SK-N-MC (cell line): ENCODE measurements around the gene PDPR.
"Not testable (repeated sequence)": the region's sequence is repeated elsewhere in the genome, so short reads cannot be mapped to it uniquely, and the experiment has no call there.

Experiments used
- DNase-seq: peaks from one replicate; pipeline ENCODE4 v3.0.0-alpha.2; 2011; ENCODE audit warnings: low read depth, low spot score
- H3K27ac ChIP-seq: fragments of 200-600 bp; sonication (generic); 2 replicates; pipeline ENCODE4 v1.5.1; 2016; ENCODE audit warnings: mixed run types
- H3K36me3 ChIP-seq: fragments of 200-600 bp; sonication (generic); 2 replicates; pipeline ENCODE4 v1.6.1; 2017; ENCODE audit warnings: antibody characterized with exemption, low read length, mixed read lengths; ENCODE audit not compliant: insufficient read depth
- H3K4me3 ChIP-seq: fragments of 200-600 bp; sonication (generic); 2 replicates; pipeline ENCODE4 v1.5.1; 2016
- H3K9ac ChIP-seq: fragments of 200-600 bp; sonication (generic); 2 replicates; pipeline ENCODE4 v1.8.0; 2017; ENCODE audit warnings: mixed run types, mixed read lengths; ENCODE audit not compliant: insufficient read length
- H3K9me3 ChIP-seq: fragments of 200-600 bp; sonication (generic); 2 replicates; pipeline ENCODE4 v1.6.1; 2017; ENCODE audit warnings: low read depth, mild to moderate bottlenecking, antibody characterized with exemption, low read length, moderate library complexity, mixed read lengths

The PDPR gene

DNA sequence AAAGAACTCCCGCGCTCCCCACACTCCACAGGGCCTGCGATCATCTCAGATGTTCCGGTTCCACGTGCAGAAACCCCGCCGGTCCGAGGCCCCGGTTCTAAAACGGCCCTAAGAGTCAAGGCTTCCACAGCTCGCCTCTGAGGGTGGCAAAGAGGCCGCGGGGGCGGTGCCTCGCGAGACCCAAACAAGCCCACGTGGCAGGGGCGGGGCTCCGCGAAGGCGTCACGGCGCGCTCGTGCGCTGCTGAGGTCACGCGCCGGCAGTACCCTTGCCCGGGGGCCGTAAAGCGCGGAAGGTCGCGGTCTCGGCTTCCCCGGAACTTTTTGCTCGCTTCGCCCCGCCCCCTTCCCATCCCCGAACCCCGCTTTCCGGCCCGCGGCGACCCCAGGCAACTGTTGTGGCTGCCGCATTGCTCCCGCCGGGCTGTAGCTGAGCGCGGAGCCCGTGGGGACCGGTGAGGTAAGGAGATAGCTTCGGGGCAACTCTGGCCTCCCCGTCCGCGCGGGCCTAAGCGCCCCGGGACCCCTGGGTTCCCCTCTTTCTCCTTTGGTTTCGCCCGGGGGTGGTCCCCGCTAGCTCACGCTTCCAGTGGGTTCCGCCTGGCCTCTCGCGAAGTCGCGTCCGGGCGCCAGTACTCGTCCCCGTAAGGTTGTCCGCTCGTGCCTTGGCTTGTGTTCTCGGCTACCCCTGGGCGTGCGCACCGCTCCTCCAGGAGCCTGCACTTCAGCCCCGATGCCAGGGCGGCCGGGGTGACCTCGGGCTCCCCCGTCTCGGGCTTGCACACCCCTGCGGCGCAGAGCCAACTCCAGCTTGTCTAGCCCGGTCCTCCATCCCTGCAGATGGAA is at the start of gene PDPR:
Gene PDPR, plus strand, starts transcription at position 351 of the 845 bp plus-strand sequence. CDS start 6,161 bp downstream, outside the sequence.
- H3K9ac ChIP-seq = peak within 1 kb of the TSS; percentile 55
- not testable (repeated sequence) for H3K9me3 ChIP-seq, H3K27ac ChIP-seq, H3K36me3 ChIP-seq
- DNase-seq = peak; percentile 5
- H3K4me3 ChIP-seq = peak within 1 kb of the TSS; percentile 74

DNA sequence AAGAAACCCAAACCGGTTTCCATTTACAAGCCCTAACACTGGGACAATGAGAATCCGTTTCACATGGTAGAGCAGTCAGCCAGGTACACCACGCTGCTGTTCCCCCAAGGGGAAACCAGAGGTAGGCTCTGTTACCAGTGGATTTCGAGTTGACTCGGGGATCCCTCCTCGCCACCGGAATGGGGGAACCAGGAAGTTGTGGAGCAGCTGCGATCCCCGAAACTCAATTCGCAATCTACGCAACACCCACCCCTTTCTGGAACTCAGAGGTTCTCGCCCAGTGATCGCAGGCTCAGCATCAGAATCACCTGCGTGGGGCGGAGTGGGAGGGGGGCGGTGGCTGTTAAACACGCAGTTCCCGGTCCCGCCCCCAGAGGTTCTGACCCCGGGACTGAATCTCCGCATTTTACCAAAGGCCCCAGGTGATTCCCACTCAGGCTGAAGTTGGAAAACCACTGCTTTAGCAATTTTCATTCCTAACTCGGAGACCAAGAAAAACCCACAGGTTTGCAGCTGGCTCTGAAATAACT is 49.2 kb upstream of the PDPR start:
- not testable (repeated sequence) for DNase-seq, H3K27ac ChIP-seq, H3K9me3 ChIP-seq, H3K9ac ChIP-seq, H3K36me3 ChIP-seq
- H3K4me3 ChIP-seq = peak overlapping the region; percentile 71

GRCh38 chr16:70065376-70065745 is 48.8 kb upstream of the PDPR start:
- H3K9ac ChIP-seq, H3K36me3 ChIP-seq, H3K27ac ChIP-seq, DNase-seq, H3K9me3 ChIP-seq: not testable (repeated sequence)
- H3K4me3 ChIP-seq = peak overlapping the region; percentile 71

- H3K9ac ChIP-seq, H3K9me3 ChIP-seq, DNase-seq, H3K36me3 ChIP-seq, H3K27ac ChIP-seq: not testable (repeated sequence)
- peak overlapping the region; percentile 71 for H3K4me3 ChIP-seq
Observed at GRCh38 chr16:70065746-70066658, 48.1 kb upstream of the PDPR start.

- DNase-seq, H3K9ac ChIP-seq, H3K9me3 ChIP-seq, H3K36me3 ChIP-seq, H3K4me3 ChIP-seq, H3K27ac ChIP-seq: not testable (repeated sequence)
Observed at GRCh38 chr16:70066751-70067150, 47.4 kb upstream of the PDPR start.

DNA sequence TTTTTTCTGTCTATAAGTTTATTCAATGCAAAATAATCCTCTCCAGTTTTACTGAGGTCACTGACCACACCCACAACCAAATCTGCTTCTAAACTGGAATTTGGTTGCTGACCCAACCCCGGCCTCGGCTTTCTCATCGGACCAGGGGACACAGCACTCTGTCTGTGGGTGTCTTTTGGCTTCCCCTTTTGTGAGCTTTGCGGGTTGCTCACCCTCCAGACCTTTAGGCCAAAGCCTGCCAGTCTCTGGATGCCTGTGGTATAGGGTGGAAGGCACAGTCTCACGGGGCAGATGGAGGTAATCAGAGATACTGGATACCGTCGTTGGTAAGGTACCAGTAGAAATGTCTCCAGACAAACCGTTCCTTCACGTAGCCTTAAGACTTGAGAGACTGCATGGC is 35.1 kb upstream of the PDPR start:
- DNase-seq, H3K4me3 ChIP-seq, H3K9ac ChIP-seq, H3K27ac ChIP-seq, H3K9me3 ChIP-seq, H3K36me3 ChIP-seq: not testable (repeated sequence)

DNA sequence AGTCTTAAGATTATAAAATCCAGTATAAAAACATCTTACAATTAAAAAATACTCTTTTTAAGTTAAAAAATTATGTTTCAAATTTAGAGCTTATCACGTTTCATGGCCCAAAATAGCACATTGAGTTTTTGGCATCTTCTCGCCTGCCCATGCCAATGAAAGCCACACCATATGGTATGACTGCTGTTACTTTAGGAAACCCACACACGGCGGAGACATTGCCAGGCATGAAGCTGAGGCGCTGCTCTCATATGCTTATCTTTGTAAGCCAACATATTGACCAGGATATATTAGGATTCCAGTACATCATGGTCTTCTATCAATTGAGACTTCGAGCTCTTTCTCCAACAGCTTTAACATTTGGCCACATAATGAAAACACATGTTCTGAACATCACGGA is 32.9 kb upstream of the PDPR start:
- not testable (repeated sequence) for H3K9ac ChIP-seq, H3K4me3 ChIP-seq, H3K9me3 ChIP-seq, DNase-seq, H3K36me3 ChIP-seq, H3K27ac ChIP-seq

- DNase-seq, H3K27ac ChIP-seq, H3K9ac ChIP-seq, H3K4me3 ChIP-seq, H3K36me3 ChIP-seq, H3K9me3 ChIP-seq: not testable (repeated sequence)
Observed at GRCh38 chr16:70083931-70084330, 30.2 kb upstream of the PDPR start.

DNA sequence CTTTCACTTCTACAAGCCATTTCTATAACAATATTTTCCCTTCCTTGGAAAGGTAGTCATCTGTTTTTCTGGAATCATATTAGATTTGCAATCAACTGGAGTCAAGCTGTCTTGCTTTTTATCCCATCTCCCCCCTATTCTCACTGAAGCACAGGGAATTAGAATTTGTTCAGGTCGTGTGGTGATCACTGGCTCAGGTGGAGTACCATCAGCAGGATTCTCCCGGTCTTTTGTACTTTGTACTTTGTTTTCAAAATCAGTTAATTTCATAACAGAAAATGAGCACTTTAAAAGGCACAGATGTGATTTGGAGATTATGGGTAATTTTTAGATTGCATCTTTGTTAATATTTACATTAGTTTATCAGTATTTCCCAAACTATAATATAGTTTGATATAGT is 26.0 kb upstream of the PDPR start:
- H3K9ac ChIP-seq = not testable (repeated sequence)

GRCh38 chr16:70088877-70089276 is 25.3 kb upstream of the PDPR start:
- H3K27ac ChIP-seq, H3K9me3 ChIP-seq, H3K9ac ChIP-seq, H3K36me3 ChIP-seq, H3K4me3 ChIP-seq, DNase-seq: not testable (repeated sequence)

More for the DNA sequence above, 26.0 kb upstream of the PDPR start:
- DNase-seq, H3K9me3 ChIP-seq, H3K36me3 ChIP-seq, H3K4me3 ChIP-seq, H3K27ac ChIP-seq: not testable (repeated sequence)

- not testable (repeated sequence) for H3K36me3 ChIP-seq, H3K27ac ChIP-seq, H3K4me3 ChIP-seq, H3K9ac ChIP-seq, DNase-seq, H3K9me3 ChIP-seq
Observed at GRCh38 chr16:70089289-70089688, 24.8 kb upstream of the PDPR start.

GRCh38 chr16:70091104-70091503 is 23.0 kb upstream of the PDPR start:
- H3K36me3 ChIP-seq, H3K9ac ChIP-seq, H3K4me3 ChIP-seq, DNase-seq, H3K27ac ChIP-seq, H3K9me3 ChIP-seq: not testable (repeated sequence)

GRCh38 chr16:70094096-70094495 is 20.0 kb upstream of the PDPR start:
- not testable (repeated sequence) for H3K36me3 ChIP-seq, H3K4me3 ChIP-seq, DNase-seq, H3K9me3 ChIP-seq, H3K9ac ChIP-seq, H3K27ac ChIP-seq

DNA sequence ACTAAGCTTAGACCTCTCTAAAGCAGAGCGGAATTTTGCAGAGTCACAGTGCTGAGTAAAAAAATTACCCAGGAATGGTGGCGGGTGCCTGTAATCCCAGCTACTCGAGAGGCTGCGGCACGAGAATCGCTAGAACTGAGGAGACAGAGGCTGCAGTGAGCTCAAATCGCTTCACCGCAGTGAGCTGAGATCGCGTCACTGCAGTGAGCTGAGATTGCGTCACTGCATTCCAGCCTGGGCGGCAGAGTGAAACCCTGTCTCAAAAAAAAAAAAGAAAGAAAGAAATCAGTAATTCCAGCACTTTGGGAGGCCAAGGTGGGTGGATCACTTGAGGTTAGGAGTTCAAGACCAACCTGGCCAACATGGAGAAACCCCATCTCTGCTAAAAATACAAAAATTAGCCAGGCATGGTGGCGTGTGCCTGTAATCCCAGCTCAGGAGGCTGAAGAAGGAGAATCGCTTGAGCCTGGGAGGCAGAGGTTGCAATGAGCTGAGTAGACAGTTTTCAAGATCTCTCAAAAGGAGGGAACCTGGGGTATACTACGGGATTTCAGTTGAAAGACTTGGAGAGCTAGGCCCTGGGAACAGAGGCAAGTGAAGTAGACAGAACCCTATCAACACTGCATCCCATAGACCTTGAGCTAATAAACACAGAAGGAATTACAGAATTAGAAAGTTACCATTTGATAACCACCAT is 4.4 kb upstream of the PDPR start:
- H3K4me3 ChIP-seq, H3K27ac ChIP-seq, H3K36me3 ChIP-seq, H3K9ac ChIP-seq, H3K9me3 ChIP-seq, DNase-seq: not testable (repeated sequence)
